ENCODE results near the gene MYH9. TPM values are rescaled to one million over a fixed set of nuclear protein-coding genes. Genes with fewer than 3 reads are reported as not detected.

Gene MYH9
- polyA plus RNA-seq, 1 donor from 2014 or later, result 7.1 TPM

DNA sequence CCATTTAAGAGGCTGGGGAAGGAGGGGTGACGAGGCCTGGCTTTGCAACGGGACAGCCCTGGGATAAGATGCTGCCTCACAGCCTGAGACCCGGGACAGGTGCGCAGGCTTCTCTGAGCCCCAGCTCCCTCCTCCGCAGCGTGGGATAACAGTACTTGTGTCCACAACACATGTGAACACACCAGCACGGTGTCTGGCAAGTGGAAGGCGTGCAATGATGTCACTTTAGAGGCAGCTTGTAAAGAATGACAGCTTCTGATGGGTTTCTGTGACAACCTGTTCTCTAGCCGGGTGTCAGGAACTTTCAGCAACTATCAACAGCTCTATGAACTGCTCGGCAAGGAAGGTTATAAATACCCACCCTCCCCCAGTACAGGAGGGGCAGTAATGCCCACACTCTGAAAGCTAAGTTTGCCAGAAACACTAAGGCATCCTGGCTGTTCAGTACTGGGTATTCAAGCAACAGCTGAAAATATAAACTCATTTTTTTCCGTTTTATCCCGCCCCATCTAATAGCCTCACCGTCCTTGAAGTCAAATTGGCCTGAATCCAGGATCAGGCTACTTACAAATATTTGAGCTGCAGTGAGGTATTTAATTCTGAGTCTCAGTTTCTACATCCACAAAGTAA lies 59.7 kb downstream of the MYH9 start:
- Histone ChIP-seq H3K36me3 (ENCODE audit: insufficient read depth, low read length) (no peaks in the 10 kb centered on the region), H3K4me3 (ENCODE audit: low read length) (no peak overlapping the region), H4K20me1 (ENCODE audit: insufficient read depth) (no peaks in the 10 kb centered on the region), H3K9me3 (ENCODE audit: low read length) (no peaks in the 10 kb centered on the region), H3F3A (ENCODE audit: insufficient read depth, low read length, poor library complexity, severe bottlenecking) (no peaks in the 10 kb centered on the region), H3K79me2 (replicated peaks; ENCODE audit: insufficient read depth, low read length) (no peaks in the 10 kb centered on the region), H3K4me2 (ENCODE audit: low read length) (no peak overlapping the region), H2AFZ (ENCODE audit: low read depth, low read length) (no peak overlapping the region), H3K27me3 (ENCODE audit: insufficient read depth, low read depth, low read length) (no peaks in the 10 kb centered on the region), H3K9ac (ENCODE audit: low read length) (peak overlapping the region; percentile 69), H3K27ac (ENCODE audit: low read length) (peak overlapping the region; percentile 72), H3K9me2 (ENCODE audit: insufficient read depth, low read length) (no peaks in the 10 kb centered on the region)
- TF ChIP-seq EP300 (conservative IDR thresholded peaks at IDR 0.05; ENCODE audit: poor library complexity, severe bottlenecking) (no peak), SMC3 (conservative IDR thresholded peaks at IDR 0.05; ENCODE audit: poor library complexity) (no peak), MXI1 (conservative IDR thresholded peaks at IDR 0.05; ENCODE audit: poor library complexity, severe bottlenecking) (no peak), CTCF (IDR thresholded peaks at IDR 0.05; ENCODE audit: poor library complexity, severe bottlenecking) (no peak), POLR2AphosphoS5 (IDR thresholded peaks at IDR 0.05) (no peak), EZH2 (IDR thresholded peaks at IDR 0.05; ENCODE audit: borderline replicate concordance, insufficient read depth, low read length, poor library complexity, severe bottlenecking) (no peak), RAD21 (conservative IDR thresholded peaks at IDR 0.05) (no peak), TAF1 (IDR thresholded peaks at IDR 0.05; ENCODE audit: low read depth) (no peak)
- TF ChIP-seq, protein P1, sequence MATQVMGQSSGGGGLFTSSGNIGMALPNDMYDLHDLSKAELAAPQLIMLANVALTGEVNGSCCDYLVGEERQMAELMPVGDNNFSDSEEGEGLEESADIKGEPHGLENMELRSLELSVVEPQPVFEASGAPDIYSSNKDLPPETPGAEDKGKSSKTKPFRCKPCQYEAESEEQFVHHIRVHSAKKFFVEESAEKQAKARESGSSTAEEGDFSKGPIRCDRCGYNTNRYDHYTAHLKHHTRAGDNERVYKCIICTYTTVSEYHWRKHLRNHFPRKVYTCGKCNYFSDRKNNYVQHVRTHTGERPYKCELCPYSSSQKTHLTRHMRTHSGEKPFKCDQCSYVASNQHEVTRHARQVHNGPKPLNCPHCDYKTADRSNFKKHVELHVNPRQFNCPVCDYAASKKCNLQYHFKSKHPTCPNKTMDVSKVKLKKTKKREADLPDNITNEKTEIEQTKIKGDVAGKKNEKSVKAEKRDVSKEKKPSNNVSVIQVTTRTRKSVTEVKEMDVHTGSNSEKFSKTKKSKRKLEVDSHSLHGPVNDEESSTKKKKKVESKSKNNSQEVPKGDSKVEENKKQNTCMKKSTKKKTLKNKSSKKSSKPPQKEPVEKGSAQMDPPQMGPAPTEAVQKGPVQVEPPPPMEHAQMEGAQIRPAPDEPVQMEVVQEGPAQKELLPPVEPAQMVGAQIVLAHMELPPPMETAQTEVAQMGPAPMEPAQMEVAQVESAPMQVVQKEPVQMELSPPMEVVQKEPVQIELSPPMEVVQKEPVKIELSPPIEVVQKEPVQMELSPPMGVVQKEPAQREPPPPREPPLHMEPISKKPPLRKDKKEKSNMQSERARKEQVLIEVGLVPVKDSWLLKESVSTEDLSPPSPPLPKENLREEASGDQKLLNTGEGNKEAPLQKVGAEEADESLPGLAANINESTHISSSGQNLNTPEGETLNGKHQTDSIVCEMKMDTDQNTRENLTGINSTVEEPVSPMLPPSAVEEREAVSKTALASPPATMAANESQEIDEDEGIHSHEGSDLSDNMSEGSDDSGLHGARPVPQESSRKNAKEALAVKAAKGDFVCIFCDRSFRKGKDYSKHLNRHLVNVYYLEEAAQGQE (IDR thresholded peaks at IDR 0.05; ENCODE audit: borderline replicate concordance), result no peak

DNA sequence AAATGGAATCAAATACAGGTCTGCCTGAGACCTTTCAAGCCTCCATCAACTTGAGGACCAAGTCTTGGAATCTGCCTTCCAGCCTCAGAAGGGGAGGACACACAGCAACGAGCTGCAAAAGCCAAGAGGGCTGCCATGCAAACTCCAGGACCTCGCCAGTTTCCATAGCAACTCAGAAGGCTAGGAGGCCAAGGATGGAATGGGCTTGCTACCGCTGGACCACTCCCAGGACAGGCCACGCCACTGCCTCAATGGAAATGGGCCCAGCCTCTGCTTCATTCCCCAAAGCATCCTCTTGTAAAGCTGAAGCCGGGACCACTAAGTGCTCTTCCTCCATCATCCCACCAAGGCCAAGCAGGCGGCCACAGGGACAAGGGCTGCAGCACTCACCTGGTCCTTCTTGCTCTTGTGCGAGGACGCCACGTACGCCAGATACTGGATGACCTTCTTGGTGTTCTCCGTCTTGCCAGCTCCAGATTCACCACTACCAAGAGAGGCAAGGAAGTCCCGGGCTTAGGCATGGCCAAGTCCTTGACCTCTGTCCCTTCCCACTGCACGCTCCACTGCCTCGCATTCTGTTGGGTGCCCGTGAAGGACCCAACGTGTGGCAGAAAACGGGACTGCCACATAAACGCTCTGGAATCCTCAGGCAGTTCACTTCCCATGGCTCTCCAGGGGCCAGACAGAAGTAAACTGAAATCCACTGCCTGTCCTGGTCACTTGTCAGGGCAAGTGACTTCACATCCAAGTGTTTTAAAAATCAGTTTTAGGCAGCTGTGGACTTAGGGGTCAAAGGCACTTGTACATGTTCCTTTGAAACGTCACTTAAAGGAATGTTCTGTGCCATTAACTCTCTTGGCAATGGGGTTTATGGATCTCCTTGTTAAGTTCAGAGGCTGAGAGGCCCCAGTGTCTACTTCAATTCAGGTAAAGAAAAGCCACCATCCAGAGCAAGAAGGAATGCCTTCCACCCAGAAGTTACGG lies 61.3 kb downstream of the MYH9 start:
- H3K79me2 ChIP-seq (replicated peaks; ENCODE audit: insufficient read depth, low read length), result no peaks in the 10 kb centered on the region
- no peak overlapping the region for H2AFZ ChIP-seq (ENCODE audit: low read depth, low read length)
- H4K20me1 ChIP-seq (ENCODE audit: insufficient read depth), result no peaks in the 10 kb centered on the region
- no peaks in the 10 kb centered on the region for H3K9me2 ChIP-seq (ENCODE audit: insufficient read depth, low read length)
- H3K36me3 ChIP-seq (ENCODE audit: insufficient read depth, low read length), result no peaks in the 10 kb centered on the region
- H3F3A ChIP-seq (ENCODE audit: insufficient read depth, low read length, poor library complexity, severe bottlenecking), result no peaks in the 10 kb centered on the region
- H3K9me3 ChIP-seq (ENCODE audit: low read length), result no peaks in the 10 kb centered on the region
- H3K9ac ChIP-seq (ENCODE audit: low read length), result no peak overlapping the region
- TF ChIP-seq, protein P1 (IDR thresholded peaks at IDR 0.05; ENCODE audit: borderline replicate concordance), result no peak
- TF ChIP-seq TAF1 (IDR thresholded peaks at IDR 0.05; ENCODE audit: low read depth) (no peak), RAD21 (conservative IDR thresholded peaks at IDR 0.05) (no peak), CTCF (IDR thresholded peaks at IDR 0.05; ENCODE audit: poor library complexity, severe bottlenecking) (no peak), MXI1 (conservative IDR thresholded peaks at IDR 0.05; ENCODE audit: poor library complexity, severe bottlenecking) (no peak), EP300 (conservative IDR thresholded peaks at IDR 0.05; ENCODE audit: poor library complexity, severe bottlenecking) (no peak), EZH2 (IDR thresholded peaks at IDR 0.05; ENCODE audit: borderline replicate concordance, insufficient read depth, low read length, poor library complexity, severe bottlenecking) (no peak), SMC3 (conservative IDR thresholded peaks at IDR 0.05; ENCODE audit: poor library complexity) (no peak), POLR2AphosphoS5 (IDR thresholded peaks at IDR 0.05) (no peak)
- no peak overlapping the region for H3K27ac ChIP-seq (ENCODE audit: low read length)
- no peak overlapping the region for H3K4me2 ChIP-seq (ENCODE audit: low read length)
- H3K4me3 ChIP-seq (ENCODE audit: low read length), result no peak overlapping the region
- H3K27me3 ChIP-seq (ENCODE audit: insufficient read depth, low read depth, low read length), result no peaks in the 10 kb centered on the region
